ENCODE results near the gene MTERF1.

The MTERF1 gene

DNA sequence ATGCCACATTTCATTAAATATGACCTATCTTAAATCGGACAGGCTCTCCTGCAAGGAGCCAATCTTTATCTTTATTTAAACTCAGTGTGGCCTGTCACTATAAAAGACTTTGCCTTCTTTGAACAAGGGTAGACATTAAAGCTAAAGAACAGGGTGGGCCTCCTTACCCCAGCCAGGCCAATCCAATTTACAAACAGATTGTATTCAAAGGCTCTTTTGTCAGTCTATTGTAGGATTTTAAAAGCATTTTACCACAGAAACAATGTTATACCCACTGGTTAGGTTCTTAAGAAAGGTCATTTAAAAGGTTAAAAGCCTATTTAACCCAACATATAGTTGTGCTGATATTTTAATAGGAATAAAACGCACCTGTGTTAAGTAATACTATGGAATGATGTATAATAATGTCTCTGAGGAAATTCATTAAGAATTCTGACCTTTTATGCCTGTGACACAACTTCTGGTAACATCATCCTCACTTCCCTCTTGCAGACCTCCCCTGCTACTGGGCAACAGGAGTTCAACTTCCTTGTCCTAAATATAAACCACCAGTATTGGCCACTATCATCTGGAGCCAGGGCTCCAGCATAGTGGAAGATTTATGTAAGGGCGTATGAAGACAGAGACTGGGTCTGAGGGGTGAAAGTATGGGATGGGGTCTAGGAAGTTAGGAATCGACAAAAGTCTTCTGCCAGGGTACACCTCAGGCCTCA lies 32.5 kb downstream of the MTERF1 start:
- Histone ChIP-seq H3K27me3 (no peaks in the 10 kb centered on the region), H3K9me3 (no peaks in the 10 kb centered on the region), H3K36me3 (no peaks in the 10 kb centered on the region), H3K4me3 (ENCODE audit: low read depth in 1 of 2, low read length in 1 of 2) (no peak overlapping the region), H3K27ac (peak overlapping the region; percentile 7), H3K4me1 (ENCODE audit: control insufficient read depth in 1 of 2, insufficient read depth in 1 of 2, low read depth in 1 of 2, low read length in 1 of 2) (peaks cover 12 to 19% of the 10 kb centered on the region in 2 experiments)
- TF ChIP-seq, protein P1, sequence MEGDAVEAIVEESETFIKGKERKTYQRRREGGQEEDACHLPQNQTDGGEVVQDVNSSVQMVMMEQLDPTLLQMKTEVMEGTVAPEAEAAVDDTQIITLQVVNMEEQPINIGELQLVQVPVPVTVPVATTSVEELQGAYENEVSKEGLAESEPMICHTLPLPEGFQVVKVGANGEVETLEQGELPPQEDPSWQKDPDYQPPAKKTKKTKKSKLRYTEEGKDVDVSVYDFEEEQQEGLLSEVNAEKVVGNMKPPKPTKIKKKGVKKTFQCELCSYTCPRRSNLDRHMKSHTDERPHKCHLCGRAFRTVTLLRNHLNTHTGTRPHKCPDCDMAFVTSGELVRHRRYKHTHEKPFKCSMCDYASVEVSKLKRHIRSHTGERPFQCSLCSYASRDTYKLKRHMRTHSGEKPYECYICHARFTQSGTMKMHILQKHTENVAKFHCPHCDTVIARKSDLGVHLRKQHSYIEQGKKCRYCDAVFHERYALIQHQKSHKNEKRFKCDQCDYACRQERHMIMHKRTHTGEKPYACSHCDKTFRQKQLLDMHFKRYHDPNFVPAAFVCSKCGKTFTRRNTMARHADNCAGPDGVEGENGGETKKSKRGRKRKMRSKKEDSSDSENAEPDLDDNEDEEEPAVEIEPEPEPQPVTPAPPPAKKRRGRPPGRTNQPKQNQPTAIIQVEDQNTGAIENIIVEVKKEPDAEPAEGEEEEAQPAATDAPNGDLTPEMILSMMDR (IDR thresholded peaks at IDR 0.05) = no peak

DNA sequence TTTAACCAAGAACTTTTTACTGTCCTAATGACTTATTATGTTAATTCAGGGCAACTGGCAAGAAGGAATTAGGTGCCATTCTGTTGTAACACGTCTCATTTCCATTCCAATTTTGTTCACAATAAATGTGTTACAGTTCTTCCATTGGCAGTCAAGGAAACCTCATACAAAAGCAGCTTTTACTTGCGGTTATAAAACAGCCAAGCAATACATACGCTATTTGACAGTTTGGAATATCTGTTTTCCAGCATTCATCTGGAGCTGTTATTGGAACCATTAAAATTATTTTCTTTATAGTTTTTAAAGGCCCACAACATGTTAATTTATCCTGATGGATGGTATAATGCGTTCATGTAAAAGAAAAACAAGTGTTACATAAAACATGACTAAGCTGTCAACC lies 33.3 kb downstream of the MTERF1 start:
- Histone ChIP-seq H3K4me1 (ENCODE audit: control insufficient read depth in 1 of 2, insufficient read depth in 1 of 2, low read depth in 1 of 2, low read length in 1 of 2) (peaks cover 11 to 16% of the 10 kb centered on the region in 2 experiments), H3K27me3 (no peaks in the 10 kb centered on the region), H3K36me3 (no peaks in the 10 kb centered on the region), H3K27ac (no peak overlapping the region), H3K9me3 (no peaks in the 10 kb centered on the region), H3K4me3 (ENCODE audit: low read depth in 1 of 2, low read length in 1 of 2) (no peak overlapping the region)
- TF ChIP-seq, protein P1 (IDR thresholded peaks at IDR 0.05) = no peak

DNA sequence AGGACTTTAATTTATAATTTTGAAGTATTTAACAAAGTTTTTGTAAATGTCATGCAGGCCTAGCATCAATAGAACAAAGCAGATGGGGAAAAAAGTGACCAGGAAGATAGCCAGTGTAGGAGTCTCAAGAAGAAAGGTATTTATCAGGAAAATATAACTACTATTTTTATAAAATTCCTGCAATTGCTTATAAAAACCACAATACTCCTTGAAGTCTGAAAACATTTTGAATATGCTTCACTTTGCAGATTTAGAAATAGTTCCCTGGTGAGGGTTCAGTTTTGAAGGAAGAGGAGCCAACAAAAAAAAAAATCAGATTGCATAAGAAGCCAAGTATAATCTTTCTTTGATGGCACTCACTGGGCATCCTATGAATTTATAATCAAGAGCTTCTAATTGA lies 34.1 kb downstream of the MTERF1 start:
- TF ChIP-seq, protein P1 (IDR thresholded peaks at IDR 0.05) = no peak
- Histone ChIP-seq H3K36me3 (no peaks in the 10 kb centered on the region), H3K4me3 (ENCODE audit: low read depth in 1 of 2, low read length in 1 of 2) (no peak overlapping the region), H3K27ac (no peak overlapping the region), H3K27me3 (no peaks in the 10 kb centered on the region), H3K9me3 (no peaks in the 10 kb centered on the region), H3K4me1 (ENCODE audit: control insufficient read depth in 1 of 2, insufficient read depth in 1 of 2, low read depth in 1 of 2, low read length in 1 of 2) (peaks cover 7 to 11% of the 10 kb centered on the region in 2 experiments)

DNA sequence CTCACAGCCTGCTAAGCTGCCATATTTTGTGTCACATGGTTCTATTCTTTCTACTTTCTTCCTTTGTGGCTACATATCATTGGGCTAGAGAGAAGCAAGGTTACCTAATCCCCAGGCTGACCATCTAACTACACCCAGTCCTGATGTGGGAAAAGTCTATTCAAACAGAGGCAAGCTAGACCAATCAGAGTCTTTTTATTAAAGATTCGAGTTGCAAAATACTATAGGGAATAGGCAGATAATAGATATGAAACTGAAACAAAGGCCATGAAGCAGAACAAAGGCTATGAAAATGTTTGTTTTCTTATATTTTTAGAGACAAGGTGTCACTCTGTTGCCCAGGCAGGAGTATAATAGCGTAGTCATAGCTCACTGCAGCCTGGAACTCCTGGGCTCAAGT lies 36.7 kb downstream of the MTERF1 start:
- H3K9me3 ChIP-seq = no peaks in the 10 kb centered on the region
- no peaks in the 10 kb centered on the region for H3K36me3 ChIP-seq
- H3K4me1 ChIP-seq (ENCODE audit: control insufficient read depth in 1 of 2, insufficient read depth in 1 of 2, low read depth in 1 of 2, low read length in 1 of 2) = peaks cover 7 to 11% of the 10 kb centered on the region in 2 experiments
- H3K27ac ChIP-seq = no peak overlapping the region
- TF ChIP-seq, protein P1 (IDR thresholded peaks at IDR 0.05) = no peak
- no peak overlapping the region for H3K4me3 ChIP-seq (ENCODE audit: low read depth in 1 of 2, low read length in 1 of 2)
- no peaks in the 10 kb centered on the region for H3K27me3 ChIP-seq

DNA sequence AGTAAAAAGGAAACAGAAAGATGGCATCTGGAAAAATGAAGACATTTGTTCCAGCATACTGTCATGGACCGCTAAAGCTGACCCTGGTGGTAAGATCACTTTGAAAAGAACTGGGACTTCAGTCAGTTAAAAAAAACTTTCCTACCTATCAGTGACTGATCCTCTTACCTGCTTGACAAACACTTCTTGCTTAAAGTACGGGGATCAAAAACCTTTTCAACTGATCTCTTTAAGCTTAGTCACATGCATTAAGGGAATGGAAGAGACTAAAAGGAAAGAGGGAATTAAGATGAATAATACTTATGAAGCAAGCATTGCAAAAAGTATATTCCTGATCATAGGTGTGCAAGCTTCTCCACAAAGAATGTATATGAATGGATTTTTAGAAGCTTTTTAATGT lies 42.1 kb downstream of the MTERF1 start:
- H3K9me3 ChIP-seq = no peaks in the 10 kb centered on the region
- TF ChIP-seq, protein P1 (IDR thresholded peaks at IDR 0.05) = no peak

More for the DNA sequence above, 42.1 kb downstream of the MTERF1 start:
- Histone ChIP-seq H3K4me3 (ENCODE audit: low read depth in 1 of 2, low read length in 1 of 2) (no peak overlapping the region), H3K27me3 (no peaks in the 10 kb centered on the region), H3K27ac (no peak overlapping the region), H3K36me3 (no peaks in the 10 kb centered on the region), H3K4me1 (ENCODE audit: control insufficient read depth in 1 of 2, insufficient read depth in 1 of 2, low read depth in 1 of 2, low read length in 1 of 2) (no peaks in the 10 kb centered on the region)
